KMS-11 (cell line): Measurements from ENCODE around the gene CYP26C1.

Source experiments
- H2AFZ ChIP-seq: fragments of 200-600 bp; sonication (generic); 2 replicates; pipeline ENCODE4 v1.6.1; 2016; ENCODE audit warnings: antibody characterized with exemption, mixed run types, low read depth
- H3K27ac ChIP-seq: fragments of 200-600 bp; sonication (generic); 2 replicates; pipeline ENCODE4 v1.6.1; 2016; ENCODE audit warnings: mild to moderate bottlenecking, mixed run types
- H3K27me3 ChIP-seq: fragments of 200-600 bp; sonication (generic); 2 replicates; pipeline ENCODE4 v1.6.1; 2017; ENCODE audit warnings: mild to moderate bottlenecking, low read depth, mixed run types, moderate library complexity; ENCODE audit not compliant: insufficient read depth
- H3K36me3 ChIP-seq: fragments of 200-600 bp; sonication (generic); 2 replicates; pipeline ENCODE4 v1.6.1; 2017; ENCODE audit warnings: mild to moderate bottlenecking, mixed run types; ENCODE audit not compliant: insufficient read depth
- H3K4me1 ChIP-seq: fragments of 200-600 bp; sonication (generic); 2 replicates; pipeline ENCODE4 v1.6.1; 2016; ENCODE audit warnings: mild to moderate bottlenecking, low read depth, mixed run types; ENCODE audit not compliant: poor library complexity, severe bottlenecking
- H3K4me2 ChIP-seq: fragments of 200-600 bp; sonication (generic); 2 replicates; pipeline ENCODE4 v1.7.0; 2016; ENCODE audit warnings: mild to moderate bottlenecking, mixed run types
- H3K4me3 ChIP-seq: fragments of 200-600 bp; sonication (generic); IDR thresholded peaks from 2 replicates; pipeline ENCODE4 v1.6.1; 2017; ENCODE audit warnings: low read depth, low read length, mixed read lengths; ENCODE audit not compliant: insufficient read depth
- H3K79me2 ChIP-seq: fragments of 200-600 bp; sonication (generic); 2 replicates; pipeline ENCODE4 v1.6.1; 2016; ENCODE audit warnings: low read depth, mixed run types; ENCODE audit not compliant: insufficient read depth
- H3K9ac ChIP-seq: fragments of 200-600 bp; sonication (generic); 2 replicates; pipeline ENCODE4 v1.6.1; 2016; ENCODE audit warnings: mild to moderate bottlenecking, mixed run types
- H4K20me1 ChIP-seq: fragments of 200-600 bp; sonication (generic); 2 replicates; pipeline ENCODE4 v1.6.1; 2016; ENCODE audit warnings: mild to moderate bottlenecking, mixed run types; ENCODE audit not compliant: insufficient read depth
- TF ChIP-seq, protein P1 (sequence below): fragments of 200-600 bp; sonication (generic); conservative IDR thresholded peaks from 2 replicates; pipeline ENCODE4 v1.6.1; 2017; ENCODE audit warnings: low read depth, mild to moderate bottlenecking, antibody characterized with exemption, low read length, moderate library complexity, mixed read lengths

CYP26C1 gene

DNA sequence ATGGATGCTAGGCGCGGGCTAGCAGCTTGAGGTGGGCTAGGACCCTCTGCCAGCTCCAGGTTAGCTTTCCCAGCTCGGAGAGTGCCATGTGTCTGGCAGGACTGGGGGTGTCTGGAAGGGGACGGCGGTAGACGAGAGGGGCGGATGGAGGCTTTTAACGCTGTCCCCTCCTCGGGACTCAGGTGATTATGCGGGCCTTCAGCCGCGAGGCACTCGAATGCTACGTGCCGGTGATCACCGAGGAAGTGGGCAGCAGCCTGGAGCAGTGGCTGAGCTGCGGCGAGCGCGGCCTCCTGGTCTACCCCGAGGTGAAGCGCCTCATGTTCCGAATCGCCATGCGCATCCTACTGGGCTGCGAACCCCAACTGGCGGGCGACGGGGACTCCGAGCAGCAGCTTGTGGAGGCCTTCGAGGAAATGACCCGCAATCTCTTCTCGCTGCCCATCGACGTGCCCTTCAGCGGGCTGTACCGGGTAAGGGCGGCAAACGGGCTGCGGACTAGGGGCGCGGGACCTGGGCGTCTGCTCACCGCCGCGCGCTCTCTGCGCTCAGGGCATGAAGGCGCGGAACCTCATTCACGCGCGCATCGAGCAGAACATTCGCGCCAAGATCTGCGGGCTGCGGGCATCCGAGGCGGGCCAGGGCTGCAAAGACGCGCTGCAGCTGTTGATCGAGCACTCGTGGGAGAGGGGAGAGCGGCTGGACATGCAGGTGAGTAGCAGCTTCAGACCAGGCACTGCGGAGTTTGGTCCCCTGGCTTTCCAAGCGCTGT is 14.2 kb downstream of the CYP26C1 start:
- H3K4me3 ChIP-seq: no peak overlapping the region
- H3K27ac ChIP-seq: no peak overlapping the region
- no peak overlapping the region for H3K9ac ChIP-seq
- H3K27me3 ChIP-seq: peaks cover 4% of the 10 kb centered on the region; the same call in 1 of the 2 replicates
- TF ChIP-seq, protein P1, sequence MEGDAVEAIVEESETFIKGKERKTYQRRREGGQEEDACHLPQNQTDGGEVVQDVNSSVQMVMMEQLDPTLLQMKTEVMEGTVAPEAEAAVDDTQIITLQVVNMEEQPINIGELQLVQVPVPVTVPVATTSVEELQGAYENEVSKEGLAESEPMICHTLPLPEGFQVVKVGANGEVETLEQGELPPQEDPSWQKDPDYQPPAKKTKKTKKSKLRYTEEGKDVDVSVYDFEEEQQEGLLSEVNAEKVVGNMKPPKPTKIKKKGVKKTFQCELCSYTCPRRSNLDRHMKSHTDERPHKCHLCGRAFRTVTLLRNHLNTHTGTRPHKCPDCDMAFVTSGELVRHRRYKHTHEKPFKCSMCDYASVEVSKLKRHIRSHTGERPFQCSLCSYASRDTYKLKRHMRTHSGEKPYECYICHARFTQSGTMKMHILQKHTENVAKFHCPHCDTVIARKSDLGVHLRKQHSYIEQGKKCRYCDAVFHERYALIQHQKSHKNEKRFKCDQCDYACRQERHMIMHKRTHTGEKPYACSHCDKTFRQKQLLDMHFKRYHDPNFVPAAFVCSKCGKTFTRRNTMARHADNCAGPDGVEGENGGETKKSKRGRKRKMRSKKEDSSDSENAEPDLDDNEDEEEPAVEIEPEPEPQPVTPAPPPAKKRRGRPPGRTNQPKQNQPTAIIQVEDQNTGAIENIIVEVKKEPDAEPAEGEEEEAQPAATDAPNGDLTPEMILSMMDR: no peak
- H3K36me3 ChIP-seq: no peaks in the 10 kb centered on the region
- H3K79me2 ChIP-seq: no peaks in the 10 kb centered on the region
- H2AFZ ChIP-seq: peak overlapping the region; percentile 71; the same call in 1 of the 2 replicates
- no peaks in the 10 kb centered on the region for H4K20me1 ChIP-seq
- peaks cover 72% of the 10 kb centered on the region for H3K4me1 ChIP-seq
- peak overlapping the region; percentile 86 for H3K4me2 ChIP-seq

DNA sequence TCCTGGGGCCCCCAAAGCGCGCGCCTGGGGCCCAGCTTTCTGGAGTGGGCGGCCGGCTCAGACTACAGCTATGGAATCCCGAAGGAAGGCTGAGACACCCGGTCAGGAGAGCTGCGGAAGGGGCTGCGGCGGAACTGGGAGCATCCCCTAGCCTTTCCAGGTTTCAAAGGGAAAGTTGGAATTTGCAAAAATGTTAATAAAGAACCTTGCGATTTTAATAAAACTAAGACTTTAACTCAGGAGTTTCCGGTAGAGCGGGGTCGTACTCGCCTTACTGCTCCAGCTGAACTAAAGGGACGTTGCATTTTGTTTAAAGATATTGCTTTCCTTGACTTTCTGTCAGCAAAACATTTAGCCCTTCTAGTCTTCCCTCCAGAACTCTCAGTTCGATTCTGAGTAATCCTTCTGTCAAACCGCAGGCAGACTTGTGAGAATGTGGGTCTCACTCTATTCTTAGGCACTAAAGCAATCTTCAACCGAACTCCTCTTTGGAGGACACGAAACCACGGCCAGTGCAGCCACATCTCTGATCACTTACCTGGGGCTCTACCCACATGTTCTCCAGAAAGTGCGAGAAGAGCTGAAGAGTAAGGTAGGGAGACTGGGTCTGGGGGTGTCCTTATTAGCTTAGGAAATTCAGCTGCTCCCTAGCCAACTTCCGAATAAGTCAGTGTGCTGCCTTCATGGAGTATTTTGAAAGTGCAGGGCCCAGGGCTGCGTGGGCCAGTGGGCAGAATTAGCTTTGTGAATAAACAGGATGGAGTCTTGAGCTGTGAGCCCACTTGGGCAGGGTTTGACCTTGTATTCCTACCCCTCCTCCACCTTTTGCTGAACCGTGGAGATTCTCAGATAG is 15.0 kb downstream of the CYP26C1 start:
- no peaks in the 10 kb centered on the region for H3K36me3 ChIP-seq
- H2AFZ ChIP-seq: no peak overlapping the region
- no peaks in the 10 kb centered on the region for H4K20me1 ChIP-seq
- peaks cover 4% of the 10 kb centered on the region; the same call in 1 of the 2 replicates for H3K27me3 ChIP-seq
- peaks cover 80% of the 10 kb centered on the region for H3K4me1 ChIP-seq
- peak overlapping the region; percentile 86 for H3K4me2 ChIP-seq
- no peak overlapping the region for H3K4me3 ChIP-seq
- TF ChIP-seq, protein P1: no peak
- H3K9ac ChIP-seq: no peak overlapping the region
- no peaks in the 10 kb centered on the region for H3K79me2 ChIP-seq
- H3K27ac ChIP-seq: no peak overlapping the region; the same call in 1 of the 2 replicates

DNA sequence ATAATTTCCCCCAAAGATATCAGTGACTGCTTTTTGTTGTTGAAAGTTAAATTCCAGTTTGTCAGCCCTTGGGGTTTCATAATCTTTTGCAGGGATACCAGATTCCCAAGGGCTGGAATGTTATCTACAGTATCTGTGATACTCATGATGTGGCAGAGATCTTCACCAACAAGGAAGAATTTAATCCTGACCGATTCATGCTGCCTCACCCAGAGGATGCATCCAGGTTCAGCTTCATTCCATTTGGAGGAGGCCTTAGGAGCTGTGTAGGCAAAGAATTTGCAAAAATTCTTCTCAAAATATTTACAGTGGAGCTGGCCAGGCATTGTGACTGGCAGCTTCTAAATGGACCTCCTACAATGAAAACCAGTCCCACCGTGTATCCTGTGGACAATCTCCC is 16.3 kb downstream of the CYP26C1 start:
- H3K27me3 ChIP-seq: peaks cover 4% of the 10 kb centered on the region; the same call in 1 of the 2 replicates

DNA sequence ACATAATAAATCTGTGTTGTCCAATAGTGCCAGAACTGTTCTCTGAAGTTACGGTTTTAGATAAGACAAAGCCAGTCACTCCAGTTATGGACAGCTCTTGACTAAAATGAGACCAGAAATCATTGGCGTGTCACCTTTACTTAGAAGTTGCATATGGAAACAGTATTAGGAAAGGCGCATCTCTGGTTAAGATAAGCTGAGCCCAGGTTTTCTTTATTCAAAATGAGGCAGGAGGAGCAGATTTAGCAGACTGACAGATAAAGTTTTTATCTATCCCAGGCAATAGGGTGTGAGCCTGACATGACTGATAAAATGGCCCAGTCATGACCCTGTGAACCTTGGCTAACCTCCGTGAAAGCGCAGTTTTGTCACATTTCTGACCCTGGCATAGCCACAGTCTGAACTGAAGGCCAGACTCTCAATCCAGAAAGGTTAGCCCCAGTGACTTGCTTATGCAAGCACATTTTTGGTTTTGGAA is 17.3 kb downstream of the CYP26C1 start:
- Histone ChIP-seq H3K27ac (no peak overlapping the region), H3K27me3 (no peaks in the 10 kb centered on the region), H3K4me1 (peaks cover 70% of the 10 kb centered on the region)

More for the DNA sequence above, 16.3 kb downstream of the CYP26C1 start:
- H3K4me2 ChIP-seq: peak overlapping the region; percentile 41; the same call in 1 of the 2 replicates
- no peak overlapping the region for H3K4me3 ChIP-seq
- H4K20me1 ChIP-seq: no peaks in the 10 kb centered on the region
- TF ChIP-seq, protein P1: no peak
- H3K36me3 ChIP-seq: no peaks in the 10 kb centered on the region
- peaks cover 78% of the 10 kb centered on the region for H3K4me1 ChIP-seq
- no peaks in the 10 kb centered on the region for H3K79me2 ChIP-seq
- no peak overlapping the region for H3K9ac ChIP-seq
- no peak overlapping the region for H2AFZ ChIP-seq
- H3K27ac ChIP-seq: no peak overlapping the region

More for the DNA sequence above, 17.3 kb downstream of the CYP26C1 start:
- no peak overlapping the region for H2AFZ ChIP-seq
- H3K4me3 ChIP-seq: no peak overlapping the region
- H3K4me2 ChIP-seq: peak overlapping the region; percentile 80
- no peaks in the 10 kb centered on the region for H4K20me1 ChIP-seq
- H3K36me3 ChIP-seq: no peaks in the 10 kb centered on the region
- TF ChIP-seq, protein P1: no peak
- no peak overlapping the region for H3K9ac ChIP-seq
- no peaks in the 10 kb centered on the region for H3K79me2 ChIP-seq
